Stimulated activated CD4-positive, alpha-beta T cell treated with anti-CD3 and anti-CD28 coated beads, TNF-alpha, amount 100 ng/mL, for 24 hours (primary cell): ENCODE data around the gene PLD1.

Experiments used
- DNase-seq, 3 experiments: peaks; one replicate each; pipeline ENCODE4 v3.0.0-alpha.2; 2020; ENCODE audit warnings: low read depth in 3 of 3

PLD1 gene

GRCh38 chr3:171774521-171774920 lies 35.8 kb downstream of the PLD1 start:
- no peak for DNase-seq

- DNase-seq: peak in 2 of 3 experiments; percentile 14 to 37
These were observed 37.7 kb downstream of the PLD1 start for GRCh38 chr3:171772427-171773056.

- no peak for DNase-seq
These were observed 39.3 kb downstream of the PLD1 start for GRCh38 chr3:171770689-171771620.

- no peak for DNase-seq
These were observed 40.8 kb downstream of the PLD1 start for GRCh38 chr3:171769461-171769860.

- no peak for DNase-seq
These were observed 41.3 kb downstream of the PLD1 start for GRCh38 chr3:171768986-171769385.

DNA sequence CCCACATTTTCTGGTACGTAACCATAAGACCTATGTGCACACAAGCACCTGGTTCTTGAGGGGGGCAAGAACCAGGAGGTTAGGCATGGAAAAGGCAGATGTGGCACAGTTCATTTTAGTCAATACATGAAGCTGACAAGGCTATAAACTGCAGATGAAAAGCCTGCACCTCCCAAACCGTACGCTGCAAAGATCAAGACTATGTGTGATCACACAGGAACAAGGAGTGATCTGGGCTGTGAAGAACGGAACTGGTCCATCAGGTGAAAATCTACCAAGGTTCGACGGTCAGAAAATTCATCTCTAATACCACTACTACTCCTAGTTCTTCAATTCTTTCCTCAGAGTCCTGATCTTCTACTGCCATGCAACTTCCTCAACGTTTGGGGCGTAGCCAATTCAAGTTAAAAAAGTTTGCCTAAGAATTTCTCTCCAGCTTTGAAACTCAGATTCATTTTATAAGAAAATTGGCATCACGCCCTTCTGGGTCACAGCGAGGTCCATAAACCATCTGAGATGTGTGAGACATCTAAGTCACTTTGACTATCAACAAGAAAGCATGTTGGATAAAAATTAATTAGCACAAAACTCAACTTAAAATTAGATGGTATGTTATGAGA lies 41.9 kb downstream of the PLD1 start:
- DNase-seq: no peak

GRCh38 chr3:171765511-171765887 lies 44.8 kb downstream of the PLD1 start:
- no peak for DNase-seq

DNA sequence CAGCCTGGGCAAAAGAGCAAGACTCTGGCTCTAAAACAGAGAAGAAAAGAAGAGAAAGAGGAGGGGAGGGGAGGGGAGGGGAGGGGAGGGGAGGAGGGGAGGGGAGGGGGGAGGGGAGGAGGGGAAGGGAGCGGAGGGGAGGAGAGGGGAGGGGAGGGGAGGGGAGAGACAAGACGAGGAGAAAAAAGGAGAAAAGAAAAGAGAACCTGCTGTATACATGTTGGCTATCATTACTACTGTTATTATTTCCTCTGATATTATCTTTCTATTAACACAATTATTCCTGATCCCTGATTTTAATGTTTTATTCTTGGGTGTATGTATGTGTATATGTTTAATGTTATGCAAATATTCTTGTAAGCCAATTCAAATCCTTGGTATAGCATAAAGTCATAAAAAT lies 46.9 kb downstream of the PLD1 start:
- DNase-seq: no peak

GRCh38 chr3:171760477-171760876 lies 49.8 kb downstream of the PLD1 start:
- no peak for DNase-seq

DNA sequence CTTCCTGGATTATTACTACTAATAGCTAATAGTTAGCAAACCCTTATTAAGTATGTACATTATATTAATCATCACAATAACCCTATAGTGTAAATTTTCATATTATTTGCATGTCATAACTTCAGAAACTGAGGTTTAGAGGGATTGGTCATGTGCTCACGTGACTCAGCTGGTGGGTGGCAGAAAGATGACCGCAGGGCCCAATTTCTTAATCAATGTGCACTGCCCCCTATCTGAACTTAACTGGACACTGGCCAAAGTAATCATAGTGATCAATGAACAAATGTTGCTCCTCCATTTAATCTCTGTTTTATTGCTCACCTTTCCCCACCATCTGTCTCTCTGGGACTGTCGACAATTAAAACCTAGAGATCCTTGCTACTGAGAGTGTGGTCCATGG lies 52.2 kb downstream of the PLD1 start:
- DNase-seq: no peak

GRCh38 chr3:171757361-171758034 lies 52.8 kb downstream of the PLD1 start:
- no peak for DNase-seq

DNA sequence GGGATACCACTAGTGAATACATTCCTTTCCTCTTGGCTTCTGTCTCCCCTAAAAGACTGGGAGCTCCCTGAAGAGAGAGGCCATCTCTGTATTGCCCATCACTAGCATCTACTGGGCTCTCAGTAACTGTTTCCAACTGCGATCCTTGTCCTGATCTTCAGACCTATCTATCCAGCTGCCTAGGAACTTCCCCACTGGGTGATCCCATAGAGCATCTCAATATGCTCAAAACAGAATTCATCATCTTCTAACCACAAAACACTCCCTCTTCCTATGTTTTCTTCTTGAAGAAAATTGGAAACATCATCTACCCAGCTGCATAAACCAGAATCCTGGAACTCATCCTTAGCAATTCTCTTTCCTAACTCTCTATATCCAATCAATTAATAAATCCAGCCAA lies 54.6 kb downstream of the PLD1 start:
- no peak for DNase-seq

DNA sequence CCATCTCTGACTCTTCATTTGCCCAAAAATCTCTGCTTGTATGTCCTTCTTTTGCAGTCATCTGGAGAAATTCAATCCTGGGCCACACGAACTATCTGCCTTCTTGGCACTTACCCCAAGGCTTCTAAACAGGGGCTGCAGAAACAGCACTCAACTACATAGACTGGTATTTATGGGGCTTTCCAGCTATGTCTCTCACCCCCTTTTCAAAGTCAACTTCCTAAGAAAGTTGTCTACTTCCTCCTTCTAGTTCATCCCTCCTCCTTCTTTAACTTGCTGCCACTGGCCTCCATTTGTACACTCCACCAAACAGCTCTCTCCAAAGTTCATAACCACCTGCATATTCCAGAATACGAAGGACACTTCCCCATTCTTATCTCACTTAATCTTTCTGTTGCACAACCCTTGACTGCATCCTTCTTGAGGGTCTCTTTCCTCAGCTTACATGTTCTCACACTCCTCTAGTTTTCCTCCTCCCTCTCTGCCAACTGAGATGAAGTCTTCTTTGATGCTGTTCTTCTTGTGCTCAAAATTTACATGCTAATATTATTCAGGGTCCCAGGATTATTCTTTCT lies 55.2 kb downstream of the PLD1 start:
- DNase-seq: no peak

DNA sequence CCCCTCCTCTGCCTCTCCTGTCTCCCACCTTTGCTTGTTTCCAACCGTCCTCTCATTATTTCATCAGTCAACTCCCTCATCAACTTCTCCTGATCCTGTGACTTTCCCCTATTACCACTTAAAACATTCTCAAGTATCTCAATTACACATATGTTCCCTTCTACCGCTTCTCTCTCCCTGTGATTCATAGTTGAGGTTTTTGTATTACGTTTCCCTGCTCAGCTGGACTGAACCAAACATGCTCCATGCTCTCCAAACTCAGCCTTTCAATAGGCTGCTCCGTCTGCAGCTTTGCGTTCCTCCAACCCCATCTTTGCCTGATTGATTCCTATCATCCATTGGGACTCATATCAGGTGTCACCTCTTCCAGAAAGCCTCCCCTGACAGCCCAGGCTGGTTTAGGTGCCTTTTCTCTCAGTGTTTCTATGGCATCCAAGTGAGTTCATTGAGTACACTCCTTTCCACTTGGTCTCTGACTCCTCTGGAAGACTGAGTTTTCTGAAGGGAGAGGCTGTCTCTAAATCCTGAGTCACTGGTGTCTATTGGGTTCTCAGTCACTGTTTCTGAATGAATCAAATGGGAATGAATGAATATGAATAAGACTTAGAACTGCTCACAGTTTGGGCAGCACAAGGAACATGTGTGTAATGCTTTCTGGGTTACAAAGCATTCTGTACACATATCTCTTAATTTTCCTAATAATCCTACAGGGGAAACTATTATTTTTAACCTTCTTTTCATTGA lies 56.4 kb downstream of the PLD1 start:
- no peak for DNase-seq

GRCh38 chr3:171753025-171753472 lies 57.2 kb downstream of the PLD1 start:
- DNase-seq: no peak

GRCh38 chr3:171752329-171752728 lies 58.0 kb downstream of the PLD1 start:
- no peak for DNase-seq

DNA sequence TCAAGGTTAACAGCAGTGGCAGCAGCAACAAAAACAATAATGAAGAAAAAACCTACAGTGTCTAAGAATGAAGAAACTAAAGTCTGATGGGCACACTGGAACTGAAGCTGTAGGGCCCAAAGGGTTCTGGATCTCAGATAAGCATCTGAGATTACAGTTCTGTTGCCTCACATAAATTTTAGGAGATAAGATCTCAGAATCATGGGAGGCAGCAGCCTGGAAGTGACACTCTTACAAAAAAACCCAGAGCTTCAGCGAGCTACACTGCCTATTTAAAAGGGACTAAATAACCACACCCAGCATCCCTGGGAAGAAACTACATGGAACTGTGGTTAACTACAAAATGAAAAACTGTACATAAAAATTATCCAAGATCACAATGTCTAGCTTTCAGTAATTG lies 61.2 kb downstream of the PLD1 start:
- DNase-seq: no peak

DNA sequence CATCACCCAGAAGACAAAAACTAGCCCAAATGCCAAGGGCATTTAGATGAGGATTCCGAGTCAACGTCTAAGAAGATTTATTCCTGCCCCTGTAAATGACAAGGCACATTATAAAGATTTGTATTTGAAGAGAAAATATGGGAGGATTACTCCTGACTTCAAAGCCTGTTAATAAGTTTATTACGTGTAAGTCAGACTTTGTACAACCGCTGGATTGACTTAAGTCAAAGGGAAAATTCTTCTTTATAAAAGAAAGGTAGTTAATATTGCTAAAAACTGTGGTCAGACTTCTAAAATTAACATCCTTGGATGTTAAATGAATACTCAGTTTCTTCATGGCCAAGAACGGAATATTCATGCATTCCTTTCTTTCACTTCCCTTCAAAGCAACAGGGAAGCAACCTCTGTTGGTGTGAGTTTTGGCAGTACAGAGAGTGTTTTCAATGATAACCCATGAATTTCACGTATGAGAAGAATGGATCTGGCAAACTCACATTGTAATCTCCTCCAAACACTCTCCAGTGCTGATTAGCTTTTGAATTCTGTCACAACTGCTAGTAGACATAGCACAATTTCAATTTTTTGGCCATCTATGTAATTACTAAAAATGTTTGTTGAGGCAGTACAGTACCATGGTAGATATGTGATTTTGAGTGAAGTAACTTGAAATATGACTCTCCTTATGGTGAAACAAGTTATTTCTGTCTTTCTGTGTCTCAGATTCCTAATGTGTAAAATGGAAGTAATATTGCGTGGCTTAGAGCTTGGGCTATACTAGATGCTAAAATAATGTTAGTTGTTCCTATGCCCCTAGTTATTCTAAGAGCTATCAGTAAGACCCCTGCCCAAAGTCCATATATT lies 62.0 kb downstream of the PLD1 start:
- DNase-seq: no peak

DNA sequence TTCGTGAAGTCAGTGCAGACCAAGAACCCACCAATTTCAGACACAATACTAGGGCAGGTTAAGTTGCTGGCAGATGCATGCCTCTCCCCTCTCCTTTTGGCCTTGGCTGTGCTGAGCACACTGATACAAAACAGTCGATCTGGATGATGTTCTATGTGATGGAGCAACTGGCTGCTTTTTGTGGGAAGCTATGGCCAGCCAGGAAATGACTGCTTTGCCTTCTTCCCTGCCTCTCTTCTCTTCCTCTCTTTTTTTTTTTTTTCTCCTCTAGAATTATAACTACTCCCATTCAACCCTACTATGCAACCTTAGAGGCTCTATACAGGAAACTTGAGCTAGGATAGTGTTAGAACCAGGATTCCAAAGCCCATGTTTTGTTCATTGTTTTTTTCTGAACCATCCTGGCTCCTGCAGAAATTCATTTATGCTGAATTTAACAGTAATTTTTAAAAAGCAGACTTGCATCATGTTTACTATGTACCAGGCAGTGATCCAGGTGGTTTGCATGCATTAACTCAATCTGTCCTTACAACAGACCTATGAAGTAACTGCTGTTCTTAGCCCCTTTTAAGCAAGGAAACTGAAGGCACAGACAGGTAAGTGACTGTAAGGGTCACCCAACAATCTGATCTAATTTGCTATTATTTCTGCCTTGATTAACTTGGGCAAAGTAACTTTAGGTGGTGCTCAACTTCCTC lies 62.9 kb downstream of the PLD1 start:
- DNase-seq: no peak
